Epithelial cell of proximal tubule (primary cell): Measurements from ENCODE around the gene SORL1. TPM values are rescaled to one million over a fixed set of nuclear protein-coding genes. Genes with fewer than 3 reads are reported as not detected.

Experiments
- DNase-seq: peaks from one replicate; pipeline ENCODE4 v3.0.0-alpha.2; 2011; ENCODE audit warnings: low read depth
- H3K4me3 ChIP-seq: 2 replicates; pipeline ENCODE4 v1.5.1; 2011; ENCODE audit warnings: low read depth, mild to moderate bottlenecking, low read length
- CTCF ChIP-seq: conservative IDR thresholded peaks from 2 replicates; pipeline ENCODE4 v1.5.1; 2012; ENCODE audit warnings: low read depth, mild to moderate bottlenecking, low read length
- total RNA-seq: library from RNA; depleted of rRNA; stranded (reverse); fragments of >200 nt; gene quantifications from 2 replicates; pipeline ENCODE4 v1.2.3, GENCODE V29; 2015

SORL1 gene
- total RNA-seq, 1 donor from 2014 or later, result 7.8 TPM

- TF ChIP-seq CTCF, result no peak
- H3K4me3 ChIP-seq, result no peak overlapping the region
- DNase-seq, result no peak
Observed at GRCh38 chr11:121482231-121483129, 30.4 kb downstream of the SORL1 start.

GRCh38 chr11:121483805-121484480, 31.8 kb downstream of the SORL1 start:
- no peak for TF ChIP-seq CTCF
- no peak for DNase-seq
- no peak overlapping the region for H3K4me3 ChIP-seq

DNA sequence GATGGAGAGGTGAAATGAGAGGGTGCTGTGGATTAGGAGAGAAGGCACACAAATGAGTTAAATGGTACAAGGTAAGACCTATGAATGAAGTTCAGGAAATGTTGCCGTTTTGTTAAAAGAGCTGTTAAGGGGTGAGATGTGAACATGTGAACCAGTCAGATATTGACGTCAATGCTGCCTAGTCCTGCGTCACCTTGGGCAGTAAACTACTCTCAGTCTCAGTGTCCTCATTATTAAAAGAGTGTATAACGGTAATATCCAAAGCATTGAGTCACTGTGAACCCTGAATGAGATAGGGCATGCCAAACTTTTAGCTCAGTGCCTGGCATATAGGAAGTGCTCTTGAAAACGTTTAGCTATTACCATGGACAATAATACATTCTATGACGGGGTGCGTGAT, 33.1 kb downstream of the SORL1 start:
- no peak for DNase-seq
- no peak overlapping the region for H3K4me3 ChIP-seq
- TF ChIP-seq CTCF, result no peak

- no peak for TF ChIP-seq CTCF
- no peak for DNase-seq
- no peak overlapping the region for H3K4me3 ChIP-seq
Observed at GRCh38 chr11:121486054-121486453, 33.9 kb downstream of the SORL1 start.

DNA sequence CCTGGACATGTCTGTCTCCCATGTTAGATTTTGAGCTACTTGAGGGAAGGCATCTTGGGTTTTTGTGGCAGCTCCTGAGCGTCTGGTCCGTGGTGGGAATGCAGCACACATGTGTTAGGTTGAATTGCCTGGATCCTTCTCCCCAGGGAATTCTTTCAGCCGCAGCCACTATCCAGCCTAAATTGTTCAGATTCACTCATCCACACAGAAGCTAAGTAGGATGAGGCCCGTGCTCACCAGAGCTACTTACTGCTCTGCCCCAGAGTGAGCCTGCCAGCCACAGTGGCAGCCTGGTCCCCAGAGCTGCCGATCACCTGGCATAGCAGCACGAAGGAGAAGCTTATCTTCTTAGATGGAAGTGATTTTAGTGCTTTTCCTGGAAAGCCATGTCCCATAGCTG, 35.1 kb downstream of the SORL1 start:
- DNase-seq, result no peak
- TF ChIP-seq CTCF, result no peak
- H3K4me3 ChIP-seq, result no peak overlapping the region

DNA sequence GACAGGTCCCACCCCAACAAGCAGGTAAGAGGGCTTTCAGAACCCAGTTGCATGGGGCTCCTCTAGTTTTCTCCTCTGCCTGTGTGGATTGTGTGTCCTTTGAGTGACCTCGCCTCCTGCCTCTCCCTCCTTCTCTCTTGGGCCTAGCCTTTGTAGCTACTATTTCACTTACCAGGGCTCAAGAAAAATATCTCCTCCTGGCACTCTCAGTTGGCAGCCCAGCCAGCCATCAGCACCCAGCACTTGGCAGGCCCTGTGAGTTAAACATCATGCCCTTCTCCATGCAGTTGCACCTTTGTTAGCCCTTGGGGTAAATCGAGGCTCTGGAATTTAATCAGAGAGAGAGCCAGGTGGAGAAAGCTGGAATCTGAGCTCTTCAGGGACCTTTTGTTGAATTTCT, 36.1 kb downstream of the SORL1 start:
- DNase-seq, result no peak
- no peak for TF ChIP-seq CTCF
- no peak overlapping the region for H3K4me3 ChIP-seq
